Inferior parietal cortex (tissue), 1 donor: ENCODE measurements around the gene ATP11C.

ENCODE experiments used
- DNase-seq: peaks from one replicate; pipeline ENCODE4 v3.0.0-alpha.2; 2016; ENCODE audit errors: extremely low spot score

Gene ATP11C

DNA sequence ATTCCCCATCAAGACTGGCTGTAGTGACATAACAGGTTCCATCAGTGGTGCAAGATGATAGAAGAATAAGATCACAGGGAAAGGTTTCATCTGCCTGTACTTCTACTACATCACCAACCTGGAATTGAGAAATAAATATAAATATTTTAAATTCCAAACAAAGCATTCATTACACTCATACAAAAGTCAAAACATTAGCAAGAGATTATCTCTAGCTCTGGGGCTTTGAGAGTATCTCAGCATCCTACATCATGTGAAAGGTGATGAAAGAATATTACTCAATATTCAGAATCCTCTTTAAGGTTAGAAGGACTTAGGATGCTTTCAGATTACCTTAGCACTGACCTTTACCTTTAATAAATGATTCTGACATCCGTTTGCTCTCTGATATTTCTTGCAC is 128.4 kb downstream of the ATP11C start:
- no peak for DNase-seq

DNA sequence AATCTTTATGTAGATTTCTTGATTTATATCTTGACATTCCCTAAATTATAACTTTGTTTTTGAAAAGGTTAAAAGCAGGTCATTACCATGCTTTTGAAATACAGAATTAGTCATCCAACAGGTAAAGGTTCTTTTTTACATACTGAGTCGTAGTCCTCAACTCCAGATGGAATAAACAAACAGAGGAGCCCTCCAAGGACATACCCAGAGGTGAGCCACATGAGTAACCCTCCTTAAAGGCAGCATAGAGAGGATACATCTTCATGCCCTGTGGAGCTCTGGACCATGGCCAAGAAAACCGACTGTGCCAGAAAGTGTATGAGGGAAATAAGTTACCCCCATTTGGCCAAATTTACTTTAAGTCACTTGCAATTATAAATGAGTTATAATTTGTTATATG is 129.6 kb downstream of the ATP11C start:
- no peak for DNase-seq

DNA sequence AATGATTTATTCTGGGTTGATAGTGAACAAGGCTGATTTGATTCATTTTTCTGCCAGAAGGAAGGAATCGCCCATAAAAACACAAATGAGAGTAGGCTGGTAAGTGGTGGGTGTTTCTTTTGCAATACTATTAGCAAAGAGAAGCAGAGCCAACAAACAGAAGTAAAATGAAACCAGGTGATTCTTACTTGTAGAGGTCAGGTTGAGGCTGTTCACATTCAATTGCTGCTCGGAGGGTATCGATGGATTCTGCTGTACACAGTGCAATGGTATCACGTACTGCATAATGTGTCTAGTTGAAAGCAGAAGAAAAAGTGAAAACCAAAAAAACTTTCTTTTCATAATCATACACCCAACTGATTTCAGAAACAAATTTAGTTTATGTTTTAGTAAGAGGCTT is 130.8 kb downstream of the ATP11C start:
- no peak for DNase-seq

DNA sequence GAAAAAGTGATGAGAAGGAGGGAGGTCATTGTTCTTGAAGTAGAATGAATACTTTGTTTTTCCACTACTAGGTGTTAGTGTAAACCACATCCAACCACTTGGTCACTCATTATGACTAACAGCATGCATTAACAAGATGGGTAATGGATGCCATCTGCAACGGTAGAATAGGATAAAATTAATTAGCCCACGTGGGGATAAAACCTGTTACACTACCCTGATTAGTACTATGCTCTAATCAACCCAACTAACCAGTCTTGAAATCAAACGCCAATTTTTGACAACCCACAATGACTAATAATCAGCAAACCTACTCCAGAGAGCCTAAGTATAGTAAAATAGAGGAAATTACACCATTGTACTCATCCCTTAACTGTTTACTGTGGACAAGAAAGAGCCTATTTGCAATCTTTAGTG is 131.4 kb downstream of the ATP11C start:
- DNase-seq = no peak

DNA sequence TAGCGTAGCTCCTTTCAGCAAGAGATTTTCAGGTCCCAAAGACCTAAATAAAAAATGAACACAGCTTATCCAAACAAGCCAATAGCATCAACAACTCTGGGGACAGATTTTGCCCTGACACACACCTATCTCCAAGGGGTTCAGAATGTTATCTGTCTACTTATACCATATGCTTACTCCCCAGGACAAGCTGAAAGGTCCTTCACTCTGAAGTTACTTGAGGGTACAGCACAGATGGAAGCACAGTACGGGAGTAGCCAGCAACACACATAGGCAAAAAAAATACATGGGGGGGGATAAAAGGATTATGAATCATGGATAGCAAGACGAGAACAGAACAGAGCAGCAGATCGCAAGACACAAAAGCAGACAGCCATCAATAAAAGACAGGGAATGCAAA is 134.2 kb downstream of the ATP11C start:
- DNase-seq = no peak

DNA sequence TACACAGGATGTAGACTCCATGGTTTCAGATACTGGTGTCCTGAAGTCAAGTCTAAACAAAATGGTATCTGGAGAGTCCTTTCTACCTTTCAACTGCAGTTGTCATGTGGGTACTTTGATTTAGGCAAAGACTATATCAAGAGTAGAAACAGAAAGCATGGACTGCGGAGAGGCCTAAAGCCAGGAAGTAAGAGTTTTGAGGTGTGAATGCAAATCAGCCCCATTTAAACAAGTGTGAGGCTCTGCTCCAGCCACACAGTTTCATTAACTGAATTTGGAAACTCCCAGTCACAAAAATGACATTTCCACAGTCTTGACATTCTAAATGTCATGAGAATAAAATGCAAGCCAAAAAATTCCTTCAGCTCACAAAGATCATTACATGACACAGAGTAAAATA is 137.7 kb downstream of the ATP11C start:
- DNase-seq = no peak

DNA sequence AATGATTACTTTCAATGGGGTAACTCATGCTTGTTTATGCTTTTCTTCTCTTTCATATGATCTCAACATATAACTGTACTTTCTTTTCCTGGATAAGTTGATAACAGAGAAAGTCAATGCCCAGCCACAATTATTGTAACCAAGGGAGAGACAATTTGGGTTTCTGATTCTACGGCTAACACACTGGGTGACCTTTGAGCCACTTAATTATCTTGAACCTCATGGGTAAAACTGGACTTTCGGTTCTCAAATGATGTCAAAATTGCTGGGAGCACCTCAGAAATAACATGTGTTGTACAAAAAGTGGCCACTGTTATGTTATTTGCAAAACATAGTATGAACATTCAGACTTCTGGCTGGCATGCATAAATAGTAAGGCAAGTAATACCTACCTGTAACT is 145.3 kb downstream of the ATP11C start:
- no peak for DNase-seq

DNA sequence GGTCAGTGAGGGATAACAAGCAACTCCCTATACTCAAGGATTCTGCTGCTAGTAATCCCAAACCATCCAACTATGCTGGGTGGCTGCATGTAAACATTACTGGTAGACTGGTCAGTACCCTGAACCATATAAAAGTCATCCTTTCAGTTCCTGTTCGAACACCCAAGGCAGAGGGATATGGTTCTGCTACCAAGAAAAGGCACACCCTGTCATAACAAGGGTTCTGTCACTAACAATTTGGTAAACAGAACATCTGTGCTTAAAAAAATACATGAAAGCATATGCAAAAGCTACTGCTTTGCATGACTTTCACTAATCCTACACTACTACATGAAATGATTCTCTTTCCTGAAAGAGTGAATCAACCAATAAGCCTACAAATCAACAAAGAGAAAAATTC is 148.0 kb downstream of the ATP11C start:
- no peak for DNase-seq

DNA sequence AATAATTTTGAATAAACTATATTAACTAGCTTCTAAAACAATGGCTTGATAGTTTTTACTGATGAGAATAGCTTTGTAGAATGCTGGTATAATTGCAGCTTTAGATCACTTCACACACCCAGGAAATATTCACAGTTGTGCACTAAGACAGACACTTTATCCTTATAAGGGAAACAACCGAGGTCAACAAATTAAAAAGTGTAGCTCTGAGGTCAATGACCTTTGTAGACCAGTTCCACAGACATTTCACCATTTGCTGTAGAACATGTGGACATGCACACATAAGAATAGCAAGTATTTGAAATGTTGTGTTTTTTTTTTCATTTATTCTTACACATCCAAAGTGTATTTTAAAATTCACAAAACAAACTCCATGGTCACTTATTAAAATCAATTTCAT is 148.9 kb downstream of the ATP11C start:
- DNase-seq = no peak

DNA sequence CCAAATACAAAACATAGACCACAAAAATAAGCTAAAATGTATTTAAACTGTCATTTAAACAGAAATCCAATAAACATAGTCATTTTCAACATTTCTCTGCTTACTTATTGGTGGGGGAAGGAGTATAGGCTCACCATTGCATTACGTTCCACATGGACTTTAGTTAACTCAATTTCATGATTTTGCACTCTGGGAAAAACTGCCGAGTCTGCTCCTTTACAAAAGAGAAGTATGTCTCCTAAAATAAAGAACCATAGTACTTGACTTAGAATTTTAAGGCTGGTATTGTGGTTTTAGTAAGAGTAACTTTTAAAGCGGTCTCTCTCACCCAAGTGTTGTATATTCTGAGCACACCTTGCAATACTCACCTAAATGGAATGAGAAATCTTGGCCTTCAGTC is 149.8 kb downstream of the ATP11C start:
- DNase-seq = no peak

DNA sequence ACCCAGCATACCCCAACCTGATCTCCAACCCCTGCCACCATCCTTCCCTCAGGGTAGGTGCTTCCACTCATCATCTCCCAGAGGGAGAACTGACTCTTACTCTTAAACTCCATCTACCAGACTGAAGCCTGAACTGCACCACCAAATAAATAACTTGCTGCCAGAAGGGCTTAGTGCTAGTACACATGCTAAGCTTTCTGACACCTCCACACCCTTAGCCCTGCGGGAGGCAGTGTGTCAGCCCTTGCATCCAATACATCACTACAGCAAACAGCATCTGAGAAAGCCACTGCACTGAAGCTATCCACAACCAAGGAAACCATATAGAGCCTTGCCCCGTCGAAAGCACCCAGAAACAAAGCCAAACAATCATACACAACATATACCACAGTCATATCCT is 156.3 kb downstream of the ATP11C start:
- DNase-seq = no peak

DNA sequence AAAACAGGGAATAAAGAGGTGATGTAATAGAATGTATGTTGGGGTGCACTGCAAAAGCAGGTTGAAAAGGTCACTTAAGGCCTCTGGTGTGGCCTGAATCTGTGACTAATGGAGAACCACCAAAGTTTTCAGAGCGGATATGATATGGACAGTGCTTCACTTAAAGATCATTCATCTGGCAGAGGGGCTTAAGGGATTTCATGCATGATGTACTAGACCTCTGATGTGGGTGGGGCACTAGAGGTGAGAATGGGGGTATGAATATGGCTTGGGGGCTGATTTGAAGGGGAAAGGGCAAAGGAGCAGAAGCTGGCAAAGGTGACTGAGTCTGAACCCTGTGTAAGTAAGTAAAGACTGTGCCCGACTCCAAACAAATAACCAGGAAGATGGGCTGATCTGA is 162.5 kb downstream of the ATP11C start:
- DNase-seq = no peak

DNA sequence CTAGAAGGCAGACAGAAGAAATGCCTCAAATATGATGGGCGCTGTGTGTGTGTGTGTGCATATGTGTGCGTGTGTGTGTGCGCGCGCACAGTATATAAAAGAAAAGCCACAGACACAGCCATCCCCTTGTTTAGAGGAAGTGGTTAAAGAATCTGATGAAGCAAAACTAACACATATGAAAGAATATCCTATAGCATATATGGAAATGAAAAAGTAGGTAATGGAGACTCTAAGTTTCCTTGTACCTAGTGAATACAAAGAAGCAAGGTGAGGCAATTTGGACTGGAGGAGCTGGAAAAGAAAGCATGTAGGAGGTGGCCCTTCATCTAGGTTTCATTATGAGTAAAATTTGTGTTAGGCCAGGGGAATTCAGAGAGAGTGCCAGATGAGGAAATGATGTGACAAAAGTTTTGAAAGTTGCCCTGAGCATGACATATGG is 166.3 kb downstream of the ATP11C start:
- DNase-seq = no peak

DNA sequence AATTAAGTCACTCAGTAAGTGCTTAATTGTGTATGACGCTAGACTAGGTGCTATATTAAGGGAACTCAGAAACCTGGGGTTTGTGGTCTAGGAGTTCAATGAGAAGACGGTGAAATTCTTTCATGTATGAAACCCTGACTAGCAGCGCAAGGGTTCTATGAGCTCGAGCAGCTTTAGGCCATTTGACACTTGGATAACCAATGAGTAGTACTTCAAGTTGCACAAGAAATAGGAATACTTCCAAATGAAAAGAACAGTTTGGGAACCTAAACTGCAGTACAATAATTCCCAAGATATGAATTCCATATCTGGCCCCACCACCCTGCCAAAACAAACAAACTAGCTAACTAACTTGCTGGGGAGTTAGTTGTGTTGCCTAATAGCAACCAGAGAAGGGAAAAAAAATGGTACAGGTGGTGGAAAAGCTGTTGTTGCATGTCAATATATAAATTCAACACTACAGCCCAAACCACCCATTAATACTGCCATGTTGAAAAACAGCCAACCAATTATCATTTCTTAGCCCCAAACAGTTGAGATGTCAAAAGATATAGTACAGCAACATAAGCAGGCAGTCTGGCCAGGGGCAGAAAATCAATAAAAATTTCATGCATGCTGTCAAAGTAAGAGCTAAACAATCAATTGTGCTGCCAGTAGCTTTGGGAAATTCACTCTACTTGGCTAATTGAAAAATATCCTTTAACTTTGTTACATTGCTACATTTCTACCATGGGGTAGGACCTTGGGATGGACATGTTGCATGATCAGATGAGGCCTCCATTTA is 170.3 kb downstream of the ATP11C start:
- DNase-seq = no peak

DNA sequence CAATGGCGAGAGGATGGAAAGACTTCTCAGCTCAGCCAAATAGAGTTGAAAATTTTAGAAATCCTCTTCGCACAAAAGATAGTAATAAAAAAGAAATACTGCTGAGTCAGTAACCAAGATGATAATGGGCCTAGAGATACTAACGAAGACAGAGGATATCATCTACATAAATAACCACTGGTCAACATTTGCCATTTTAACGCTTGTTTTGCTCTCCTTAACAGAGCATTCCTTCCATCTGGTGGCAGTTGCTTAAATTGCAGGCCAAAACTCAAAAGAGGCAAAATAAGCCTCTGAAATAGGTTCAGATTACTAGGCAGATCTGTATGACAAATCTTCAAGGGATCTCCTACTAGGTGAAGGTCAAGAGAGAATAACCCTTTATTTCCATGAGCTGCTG is 173.2 kb downstream of the ATP11C start:
- peak; percentile 22 for DNase-seq

DNA sequence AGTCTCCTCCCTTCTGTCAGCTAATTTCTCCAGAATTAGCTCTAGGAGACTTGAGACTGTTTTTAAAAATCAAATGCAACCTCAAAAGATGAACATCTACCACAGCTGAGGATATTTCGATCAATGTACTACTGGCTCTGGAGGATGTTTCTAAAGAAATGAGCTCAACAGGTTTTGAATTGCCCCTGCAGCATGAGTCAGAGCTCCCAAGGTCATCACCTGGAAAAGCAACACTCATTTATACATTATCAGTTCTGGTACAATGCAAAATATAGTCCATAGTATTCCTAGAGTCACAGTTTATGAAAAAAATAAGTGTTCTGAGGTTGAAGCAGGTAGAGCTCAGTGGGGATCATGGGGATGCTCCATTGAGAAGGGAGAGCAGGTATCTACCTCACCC is 174.0 kb downstream of the ATP11C start:
- no peak for DNase-seq

DNA sequence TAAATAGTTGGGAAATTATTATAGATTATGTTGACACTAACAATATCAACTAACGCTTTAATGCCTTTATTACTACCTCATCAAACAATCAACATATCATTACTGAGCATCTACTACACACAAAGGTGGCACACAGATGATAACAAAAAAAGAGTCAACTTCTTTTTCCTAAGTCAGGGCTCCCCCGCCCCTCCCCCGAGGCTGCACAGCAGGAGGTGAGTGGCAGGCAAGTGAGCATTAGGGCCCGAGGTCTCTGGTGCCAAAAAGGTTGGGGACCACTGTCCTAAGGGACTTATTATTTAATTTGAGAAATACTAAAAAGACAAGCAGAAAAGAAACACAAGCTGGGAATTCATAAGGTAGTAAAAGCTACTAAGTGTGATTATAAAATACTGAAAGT is 174.6 kb downstream of the ATP11C start:
- no peak for DNase-seq

DNA sequence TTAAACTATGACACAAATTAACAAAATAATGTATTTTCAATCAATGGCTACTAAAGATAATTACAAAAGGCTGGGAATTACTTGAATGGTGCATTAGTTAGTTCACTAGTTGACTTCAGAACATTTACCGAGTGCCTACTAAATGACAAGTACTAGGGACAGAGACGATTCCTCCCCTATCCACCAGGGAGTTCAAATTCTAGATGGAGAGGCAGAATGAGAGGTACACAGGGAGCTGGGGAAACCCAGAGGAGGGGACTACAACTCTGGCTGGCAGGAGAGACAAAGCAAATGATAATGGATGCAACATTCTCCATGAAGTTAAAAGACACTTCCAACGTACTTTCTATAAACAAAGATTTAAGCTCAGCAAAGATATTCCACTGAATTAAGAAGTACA is 181.8 kb downstream of the ATP11C start:
- DNase-seq = no peak

DNA sequence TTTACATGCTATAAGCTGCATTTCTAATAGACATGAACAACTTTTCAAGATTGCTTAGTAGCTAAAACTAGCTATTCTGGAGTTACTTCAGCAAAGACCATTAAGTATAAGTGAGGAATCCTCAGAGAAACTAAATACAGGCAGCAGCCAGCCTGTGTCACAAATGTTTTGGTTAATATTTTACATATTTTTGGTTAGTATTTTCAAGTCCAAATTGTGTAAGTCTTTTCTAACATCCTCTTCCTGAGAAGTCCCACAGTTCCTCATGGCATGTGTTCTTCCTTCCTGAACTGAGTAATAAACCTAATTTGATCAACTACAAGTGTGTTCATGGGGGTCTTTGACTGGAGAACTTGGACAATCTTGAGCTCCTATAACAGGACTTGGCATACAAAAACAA is 182.5 kb downstream of the ATP11C start:
- no peak for DNase-seq

DNA sequence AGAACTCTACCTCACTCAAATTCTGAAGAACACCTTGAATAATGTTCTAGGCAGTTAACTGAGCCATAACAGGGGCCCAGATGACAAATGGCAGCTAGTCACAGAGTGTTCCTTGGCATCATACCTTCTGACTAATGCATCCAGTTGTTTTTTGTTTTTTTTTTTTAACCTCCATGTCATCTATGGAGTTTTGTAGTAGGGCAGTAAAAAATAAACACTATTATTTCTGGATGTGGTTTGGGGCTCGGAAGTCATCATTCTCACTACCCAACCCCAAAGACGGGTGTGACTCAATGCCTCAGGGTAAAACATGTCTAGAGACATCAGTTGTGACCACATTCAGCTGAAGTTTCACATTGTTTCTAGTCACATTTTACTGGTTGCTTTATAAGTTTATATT is 193.7 kb downstream of the ATP11C start:
- DNase-seq = no peak

DNA sequence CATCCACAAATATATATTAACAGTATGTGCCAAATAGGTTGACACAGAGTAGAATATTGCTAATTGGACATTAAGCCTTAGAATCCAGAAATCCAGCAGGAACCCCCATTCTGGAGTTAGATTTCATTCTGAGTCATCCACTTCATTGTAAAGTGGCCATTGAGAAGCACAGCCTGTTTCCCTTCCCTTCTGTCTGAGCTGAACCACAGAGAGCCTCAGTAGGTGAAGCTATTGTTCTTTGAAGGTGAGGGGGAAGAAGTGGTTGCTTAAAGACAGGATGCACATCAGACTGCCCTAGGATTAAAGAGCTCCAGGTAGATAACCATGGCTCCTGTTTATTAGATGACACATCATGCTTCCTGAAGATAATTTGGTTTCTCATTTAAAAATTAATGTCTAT is 194.3 kb downstream of the ATP11C start:
- DNase-seq = no peak

DNA sequence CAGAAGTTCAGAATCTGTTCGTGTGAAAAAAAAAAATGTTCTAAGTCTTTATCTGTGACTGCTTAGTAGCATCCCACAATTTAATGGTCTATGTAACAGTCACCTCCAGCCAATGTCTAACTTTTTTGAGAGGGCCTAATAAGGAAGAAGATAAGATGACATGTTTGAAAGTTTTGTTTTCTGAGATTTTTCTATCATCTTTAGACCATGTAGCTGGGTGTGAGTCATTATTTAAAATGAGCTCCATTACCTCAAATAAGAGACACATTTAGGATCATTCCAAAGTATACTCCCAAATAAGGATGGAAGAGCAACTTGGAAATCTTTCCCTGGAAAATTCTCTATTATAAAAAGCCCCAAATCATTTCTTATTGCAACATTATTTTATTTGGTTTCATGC is 196.7 kb downstream of the ATP11C start:
- no peak for DNase-seq

DNA sequence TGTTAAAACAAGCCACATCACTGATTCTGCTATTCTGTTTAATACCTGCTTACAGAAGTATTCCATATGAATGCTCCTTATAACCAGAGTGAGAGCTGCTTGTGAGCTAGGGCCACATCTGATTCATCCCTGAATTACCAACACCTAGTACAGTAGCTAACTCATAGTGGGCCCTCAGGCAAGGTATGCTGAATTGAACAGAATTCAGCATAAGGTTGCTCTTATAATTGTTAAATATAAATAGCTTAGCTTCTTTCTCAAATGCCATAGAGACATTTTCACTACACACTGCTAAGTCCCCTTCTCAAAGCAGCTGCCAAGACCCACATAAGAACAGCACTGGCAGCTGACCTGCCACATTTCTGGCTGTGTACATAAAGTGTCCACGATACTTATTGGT is 197.9 kb downstream of the ATP11C start:
- DNase-seq = no peak

DNA sequence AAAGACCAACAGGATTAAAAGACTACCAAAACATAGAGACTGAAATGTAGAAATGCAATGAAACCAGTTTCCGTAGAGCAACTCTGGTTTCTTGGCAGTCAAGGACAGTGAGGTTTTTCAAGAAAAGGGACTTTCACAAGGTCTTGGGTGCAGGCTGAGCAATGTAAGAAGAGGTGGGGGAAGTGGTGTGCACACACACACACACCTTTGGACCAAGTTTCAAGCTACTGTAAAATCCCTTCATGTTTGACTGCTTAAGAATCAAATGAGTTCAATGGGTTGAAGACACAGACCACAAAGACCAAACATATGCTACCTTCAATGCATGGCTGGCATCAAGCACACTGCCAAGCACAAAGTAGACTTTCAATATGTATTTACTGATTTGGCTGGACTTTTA is 207.1 kb downstream of the ATP11C start:
- DNase-seq = no peak
